Heart left ventricle (tissue), 13 donors: ENCODE results near the gene CBLB.

ENCODE experiments used
- CTCF ChIP-seq, 12 donors: fragments of 200-600 bp; sonication (generic) in 4 of 12; IDR thresholded peaks; one replicate each; pipeline versions ENCODE4 v1.5.0 to v1.8.0; 2018 to 2022; ENCODE audit warnings: antibody characterized with exemption in 12 of 12, mild to moderate bottlenecking in 5 of 12
- POLR2A ChIP-seq, 2 donors: fragments of 450-650 bp; IDR thresholded peaks; one replicate each; pipeline ENCODE4 v1.6.1; 2017; ENCODE audit warnings: antibody characterized with exemption in 2 of 2, mild to moderate bottlenecking in 2 of 2, moderate library complexity in 2 of 2
- donor health status: ischemic (EF 13 %, LVEDD 7.1; RV severe dilation, severe dysfunction).
- donor health status: DM: no; HTN: yes; CAD: no.
- donor health status: DM: no; HTN: no; CAD: no.
- donor health status: ischemic (EF 25% LVEDD 6.9; RV normal size, moderate dysfunction).
- donor health status: ischemic (EF 25% LVEDD 5.7; RV mildly dilated, moderate dysfunction).
- donor health status: ischemic (EF 35%, LVEDD 5.7; RV mildly dilated, moderate dysfunction).
- donor health status: nonischemic (EF 11% LVEDD 7.7; RV severe dilation, severe dysfunction).
- donor health status: DM: yes; HTN: yes; CAD: no.
- donor health status: PGD.
- donor health status: ischemic (EF 29% LVEDD 5.4; RV normal size, mild dysfunction).
- donor health status: nonischemic (EF 23%, LVEDD 6.1; RV moderate dilation, normal function).

DNA sequence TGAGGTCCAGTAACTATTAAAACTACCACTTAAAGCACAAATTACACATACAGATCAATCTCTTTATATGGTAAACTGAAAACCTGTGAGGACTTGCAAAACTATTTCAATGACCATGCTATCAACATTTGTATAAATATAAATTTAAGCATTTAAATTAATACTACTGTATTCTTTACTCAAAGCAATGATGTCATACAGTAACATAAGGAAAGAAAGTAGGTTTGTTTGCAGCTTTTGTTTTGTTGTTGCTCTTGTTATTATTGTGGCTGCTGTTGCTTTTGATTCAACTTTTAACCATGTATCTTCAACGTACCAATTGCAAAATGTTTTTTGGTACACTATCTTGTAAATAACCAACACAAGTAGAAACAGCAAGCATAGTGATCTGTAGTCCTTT, 22.0 kb downstream of the CBLB start:
- TF ChIP-seq CTCF (IDR thresholded peaks at IDR 0.05) (no peak), POLR2A (IDR thresholded peaks at IDR 0.05) (no peak)
